G401 (cell line): Measurements from ENCODE around the gene CD82. TPM values are rescaled to one million over a fixed set of nuclear protein-coding genes. Genes with fewer than 3 reads are reported as not detected.

ENCODE experiments used
- DNase-seq: peaks from one replicate; pipeline ENCODE4 v3.0.0-alpha.2; 2015; ENCODE audit warnings: low spot score
- in situ Hi-C: cut with HindIII; loops from 2 replicates; pipeline ENCODE4 v1.10.0; 2016; ENCODE audit warnings: low sequenced_read_pairs, mixed read lengths
- total RNA-seq: library from RNA; depleted of rRNA; stranded (reverse); fragments of >200 nt; shearing (Covaris generic); gene quantifications from 2 replicates; pipeline ENCODE4 v1.2.3, GENCODE V29; 2014; rRNA removed

Gene CD82, protein sequence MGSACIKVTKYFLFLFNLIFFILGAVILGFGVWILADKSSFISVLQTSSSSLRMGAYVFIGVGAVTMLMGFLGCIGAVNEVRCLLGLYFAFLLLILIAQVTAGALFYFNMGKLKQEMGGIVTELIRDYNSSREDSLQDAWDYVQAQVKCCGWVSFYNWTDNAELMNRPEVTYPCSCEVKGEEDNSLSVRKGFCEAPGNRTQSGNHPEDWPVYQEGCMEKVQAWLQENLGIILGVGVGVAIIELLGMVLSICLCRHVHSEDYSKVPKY
- 16.1 and 18.7 TPM in 2 replicates for total RNA-seq

DNA sequence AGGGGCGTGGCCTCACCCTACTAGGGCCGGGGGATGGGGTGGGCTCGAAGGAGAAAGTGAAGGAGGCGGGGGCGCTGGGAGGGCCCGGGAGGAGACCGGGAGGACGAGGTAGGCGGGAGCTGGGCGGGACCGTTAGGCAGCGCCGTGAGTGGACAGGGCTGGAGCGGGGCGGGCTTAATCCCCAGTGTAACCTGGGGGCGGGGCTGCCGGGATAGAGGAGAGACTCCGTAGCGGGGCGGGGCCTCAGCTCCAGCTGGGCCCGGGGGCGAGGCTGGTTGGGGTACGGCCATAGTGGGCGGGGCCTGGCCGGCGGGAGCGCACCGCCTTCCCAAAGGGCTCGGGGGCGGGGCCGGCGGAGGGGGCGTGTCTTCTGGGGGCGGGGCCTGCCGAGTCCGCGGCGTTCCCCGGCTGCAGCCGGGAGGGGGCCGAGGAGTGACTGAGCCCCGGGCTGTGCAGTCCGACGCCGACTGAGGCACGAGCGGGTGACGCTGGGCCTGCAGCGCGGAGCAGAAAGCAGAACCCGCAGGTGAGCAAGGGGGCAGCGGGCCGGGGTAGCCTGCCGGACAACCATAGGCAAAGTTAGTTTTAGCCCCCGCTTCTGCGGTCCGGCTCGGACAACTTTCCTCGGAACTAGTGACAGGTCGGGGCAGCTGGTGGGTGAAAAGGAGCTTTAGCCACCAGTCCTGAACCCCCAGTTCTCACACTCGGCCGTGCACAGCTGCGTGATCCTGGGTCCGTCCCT, at the start of gene CD82:
TSS of gene CD82 (plus strand) at position 453 of the 742 bp plus-strand sequence. CDS start 29,000 bp downstream, outside the sequence.
- in situ Hi-C loops: no loop called here
- DNase-seq: peak; percentile 92

- in situ Hi-C loops: no loop called here
- no peak for DNase-seq
Measured at GRCh38 chr11:44516688-44517507, 48.6 kb upstream of the CD82 start.

GRCh38 chr11:44517541-44517940, 47.9 kb upstream of the CD82 start:
- in situ Hi-C loops: no loop called here
- no peak for DNase-seq

GRCh38 chr11:44518968-44519550, 46.4 kb upstream of the CD82 start:
- in situ Hi-C loops: no loop called here
- no peak for DNase-seq

- in situ Hi-C loops: no loop called here
- no peak for DNase-seq
Measured at GRCh38 chr11:44519989-44520737, 45.3 kb upstream of the CD82 start.

- DNase-seq: no peak
- in situ Hi-C loops: no loop called here
Measured at GRCh38 chr11:44521148-44521547, 44.3 kb upstream of the CD82 start.

DNA sequence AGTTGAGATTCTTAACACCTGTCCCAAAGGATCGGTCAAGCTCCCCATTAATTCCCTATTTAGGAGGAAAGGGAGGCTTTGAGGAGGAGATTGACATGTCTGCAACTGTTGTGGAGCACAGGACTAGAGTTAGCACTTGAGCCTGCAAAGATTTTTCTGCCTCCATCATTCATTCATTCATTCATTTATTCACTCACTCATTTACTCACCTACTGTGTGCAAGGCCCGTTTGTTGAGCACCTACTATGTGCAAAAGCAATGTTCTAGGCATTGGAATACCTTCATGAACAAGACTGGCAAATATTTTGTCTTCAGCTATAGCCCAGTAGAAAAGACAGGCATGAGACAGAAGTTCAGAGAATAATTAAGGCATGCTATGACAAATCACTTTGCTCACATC, 43.2 kb upstream of the CD82 start:
- in situ Hi-C loops: no loop called here
- no peak for DNase-seq

DNA sequence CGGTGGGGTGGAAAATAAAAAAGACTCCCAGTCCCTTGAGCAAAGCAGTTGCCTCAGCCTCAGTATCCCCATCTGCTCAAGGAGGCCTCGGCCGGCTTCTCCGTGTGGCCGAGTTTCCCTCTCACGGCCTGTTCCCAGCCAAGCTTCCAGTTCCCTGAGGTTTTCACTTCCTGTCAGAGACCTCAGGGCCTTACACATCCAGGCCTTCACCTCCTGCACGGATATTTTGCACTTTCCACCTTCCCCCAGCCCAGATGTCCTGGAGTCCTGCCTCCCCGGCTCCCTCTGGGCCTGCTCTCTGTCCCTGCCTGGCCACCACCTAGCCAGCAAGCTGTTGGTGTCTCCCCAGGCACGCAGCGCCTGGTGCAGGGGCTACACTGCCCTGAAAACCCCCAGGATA, 41.1 kb upstream of the CD82 start:
- in situ Hi-C loops: no loop called here
- DNase-seq: no peak

- in situ Hi-C loops: loop anchor here (25.0 kb wide), 2 partner anchors 187 to 412 kb away; no protein-coding TSS in a partner anchor
- no peak for DNase-seq
Measured at GRCh38 chr11:44524751-44525201, 40.7 kb upstream of the CD82 start.

DNA sequence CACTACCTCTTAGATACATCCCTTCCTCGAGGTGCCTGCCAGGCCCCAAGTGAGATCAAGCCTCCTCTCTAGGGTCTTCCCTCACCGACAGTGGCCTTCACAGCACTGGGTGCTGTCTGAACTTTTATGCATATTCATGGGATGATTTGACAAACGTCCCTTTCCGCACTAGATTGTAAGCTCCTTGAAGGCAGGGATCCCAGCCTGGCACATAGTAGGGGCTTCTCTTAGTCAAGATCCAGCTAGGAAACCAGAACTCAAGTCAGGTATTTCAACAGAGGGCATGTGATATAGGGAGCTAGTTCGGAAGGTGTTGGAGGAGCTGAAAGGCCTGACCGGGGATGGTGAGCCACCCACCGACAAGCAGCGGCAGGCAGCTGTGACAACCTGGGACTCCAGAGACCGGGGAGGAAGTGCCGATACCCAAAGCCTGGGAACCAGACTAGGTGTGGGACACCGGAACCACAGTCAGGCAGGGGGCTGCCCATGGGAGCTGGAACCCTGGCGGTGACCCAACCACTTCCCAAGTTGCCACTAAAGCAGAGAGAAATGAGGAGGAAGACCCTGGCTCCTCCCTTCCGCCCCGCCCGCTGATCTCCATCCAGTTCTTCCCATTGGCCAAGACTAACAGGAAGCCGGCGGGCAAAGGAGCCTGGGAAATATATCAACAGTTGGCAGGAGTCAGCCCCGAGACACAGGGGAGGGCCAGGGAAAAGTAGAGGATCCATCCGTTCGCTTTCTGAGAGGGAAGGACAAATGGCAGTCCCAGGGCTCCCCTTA, 39.8 kb upstream of the CD82 start:
- in situ Hi-C loops: loop anchor here (25.0 kb wide), 2 partner anchors 188 to 413 kb away; no protein-coding TSS in a partner anchor
- no peak for DNase-seq

DNA sequence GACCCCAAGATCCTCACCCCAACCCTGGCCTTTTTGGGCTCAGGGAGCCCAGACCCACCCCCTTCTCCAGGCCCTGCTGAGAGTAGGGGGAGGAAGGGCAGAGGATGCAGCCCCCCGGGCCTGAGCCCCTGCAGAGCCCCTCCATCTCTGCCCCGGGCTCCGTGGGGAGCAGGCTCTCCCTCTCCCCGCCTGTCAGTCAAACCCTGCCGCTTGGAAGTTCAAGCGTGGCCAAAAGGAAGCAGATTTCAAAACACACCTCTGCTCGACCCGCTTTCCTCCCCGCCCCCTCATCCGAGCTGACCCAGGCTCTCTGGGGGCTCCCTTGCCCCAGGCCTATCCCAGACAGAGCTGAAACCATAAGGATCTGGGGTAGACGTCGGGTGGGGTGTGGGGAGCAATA, 39.0 kb upstream of the CD82 start:
- DNase-seq: no peak
- in situ Hi-C loops: loop anchor here (25.0 kb wide), 2 partner anchors 189 to 414 kb away; no protein-coding TSS in a partner anchor

GRCh38 chr11:44527476-44527875, 38.0 kb upstream of the CD82 start:
- in situ Hi-C loops: loop anchor here (25.0 kb wide), 2 partner anchors 190 to 415 kb away; no protein-coding TSS in a partner anchor

DNA sequence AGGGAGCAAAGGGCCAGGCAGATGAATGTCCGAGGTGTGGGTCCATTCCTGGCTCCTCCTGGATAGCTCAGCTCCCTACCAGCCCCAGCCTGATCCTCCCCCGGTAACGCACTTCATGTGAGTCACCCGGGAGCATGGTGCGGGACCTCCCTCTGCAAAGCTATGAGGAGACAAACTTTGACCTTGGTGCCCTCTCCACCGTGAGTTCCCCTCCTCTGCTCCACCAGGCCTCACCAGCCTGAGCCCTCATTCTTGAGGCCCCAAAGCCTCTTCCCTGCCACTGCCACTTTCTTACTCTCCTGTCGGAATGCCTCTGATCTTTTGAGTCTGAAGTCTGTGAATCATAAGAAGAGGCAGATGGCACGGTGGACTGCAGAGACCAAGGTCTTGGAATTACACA, 37.4 kb upstream of the CD82 start:
- no peak for DNase-seq
- in situ Hi-C loops: loop anchor here (25.0 kb wide), 2 partner anchors 191 to 416 kb away; no protein-coding TSS in a partner anchor

More at GRCh38 chr11:44527476-44527875, 38.0 kb upstream of the CD82 start:
- DNase-seq: no peak

DNA sequence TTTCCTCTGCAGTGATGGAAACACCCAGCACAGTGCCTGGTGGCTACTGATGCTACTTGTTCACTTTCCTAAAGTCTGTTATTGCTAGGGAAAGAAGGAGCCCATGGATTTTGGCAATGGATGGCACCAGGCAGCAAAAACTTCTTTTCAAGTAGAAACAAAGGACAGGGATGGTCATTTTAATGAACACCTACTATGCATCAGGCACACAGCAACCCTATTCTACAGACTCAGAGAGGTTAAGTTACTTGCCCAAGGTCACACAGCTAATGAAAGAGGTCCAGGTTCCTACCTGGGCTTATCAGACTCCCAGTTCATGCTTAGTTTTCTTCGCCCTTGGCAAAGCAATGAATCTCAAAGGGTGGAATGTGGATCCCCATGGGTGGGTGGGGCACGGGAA, 36.9 kb upstream of the CD82 start:
- DNase-seq: no peak
- in situ Hi-C loops: loop anchor here (25.0 kb wide), 2 partner anchors 191 to 416 kb away; no protein-coding TSS in a partner anchor

DNA sequence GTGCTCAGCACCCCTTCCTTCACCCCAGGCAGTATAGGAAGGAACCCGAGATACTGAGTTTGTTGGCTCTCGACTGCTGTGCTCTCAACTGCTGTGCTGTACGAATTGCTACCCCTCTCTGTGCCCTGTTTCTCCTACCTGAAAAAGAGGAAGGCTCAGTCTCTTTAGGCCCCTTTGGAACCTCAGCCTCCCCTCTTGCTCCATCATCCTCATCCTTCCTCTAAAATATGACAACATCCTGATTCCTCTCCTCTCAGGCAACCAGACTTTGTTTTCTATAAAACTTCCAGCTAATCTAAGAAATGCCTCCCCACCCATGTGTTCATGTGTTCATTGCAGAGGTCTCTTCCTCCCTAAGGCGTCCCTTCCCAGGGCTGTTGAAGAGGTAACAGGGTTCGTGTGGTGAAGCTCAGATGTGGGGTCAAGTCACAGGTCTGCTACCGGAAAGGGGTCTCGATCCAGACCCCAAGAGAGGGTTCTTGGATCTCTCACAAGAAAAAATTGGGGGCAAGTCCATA, 35.5 kb upstream of the CD82 start:
- no peak for DNase-seq
- in situ Hi-C loops: loop anchor here (25.0 kb wide), 2 partner anchors 193 to 418 kb away; no protein-coding TSS in a partner anchor

DNA sequence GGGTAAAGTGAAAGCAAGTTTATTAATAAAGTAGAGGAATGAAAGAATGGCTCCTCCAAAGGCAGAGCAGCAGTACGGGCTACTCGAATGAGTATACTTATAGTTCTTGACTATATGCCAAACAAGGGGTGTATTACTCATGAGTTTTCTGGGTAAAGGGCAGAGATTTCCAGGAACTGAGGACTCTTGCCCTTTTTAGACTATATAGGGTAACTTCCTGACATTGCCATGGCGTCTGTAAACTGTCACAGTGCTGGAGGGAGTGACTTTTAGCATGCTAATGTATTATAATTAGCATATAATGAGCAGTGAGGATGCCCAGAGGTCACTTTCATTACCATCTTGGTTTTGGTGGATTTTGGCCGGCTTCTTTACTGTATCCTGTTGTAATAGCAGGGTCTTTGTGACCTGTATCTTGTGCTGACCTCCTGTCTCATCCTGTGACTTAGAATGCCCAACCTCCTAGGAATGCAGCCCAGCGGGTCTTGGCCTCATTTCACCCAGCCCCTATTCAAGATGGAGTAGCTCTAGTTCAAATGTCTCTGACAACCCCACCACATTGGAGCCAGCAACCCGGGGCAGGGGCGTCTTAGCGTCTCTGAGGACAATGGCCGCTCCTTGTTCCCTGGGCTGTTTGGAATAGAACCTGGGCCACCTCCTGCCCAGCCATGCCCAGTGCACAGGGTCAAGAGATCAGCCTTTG, 34.9 kb upstream of the CD82 start:
- in situ Hi-C loops: loop anchor here (25.0 kb wide), 2 partner anchors 193 to 418 kb away; no protein-coding TSS in a partner anchor
- no peak for DNase-seq

DNA sequence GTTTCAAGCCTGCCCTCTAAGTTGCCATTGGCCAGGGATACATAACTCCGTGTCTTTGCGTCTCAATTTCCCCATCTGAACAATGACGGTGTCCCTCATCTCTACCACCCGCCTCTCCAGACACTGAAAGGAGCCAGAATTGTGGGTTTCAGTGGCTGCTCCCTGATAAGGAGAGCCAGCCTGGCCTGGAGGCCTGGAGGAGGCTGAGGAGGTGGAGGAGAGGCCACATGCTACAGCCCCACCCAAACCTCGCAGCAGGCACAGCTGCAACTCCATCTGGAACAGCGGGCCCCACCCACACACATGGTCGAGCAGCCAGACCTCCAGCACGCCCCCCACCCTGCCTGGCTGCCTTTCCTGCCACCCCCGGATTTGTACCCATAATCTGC, 34.4 kb upstream of the CD82 start:
- in situ Hi-C loops: loop anchor here (25.0 kb wide), 2 partner anchors 194 to 419 kb away; no protein-coding TSS in a partner anchor

More for the DNA sequence above, 34.4 kb upstream of the CD82 start:
- DNase-seq: no peak
